Gastroesophageal sphincter (tissue), 4 donors: Measurements from ENCODE around the gene CD48. TPM values are rescaled to one million over a fixed set of nuclear protein-coding genes. Genes with fewer than 3 reads are reported as not detected.

ENCODE experiments used
- ATAC-seq: fragments of 150-250 bp; one replicate; pipeline ENCODE4 v1.9.1; 2016; ENCODE audit warnings: mild to moderate bottlenecking, moderate library complexity
- H3K27ac ChIP-seq, 4 donors: fragments of 200-600 bp; sonication (generic) in 3 of 4; 1 replicate in 3 of 4; 2 replicates in 1 of 4; pipeline ENCODE4 v1.5.1; 2016 to 2019
- H3K27me3 ChIP-seq: fragments of 200-600 bp; sonication (generic); one replicate; pipeline ENCODE4 v1.5.1; 2019
- H3K36me3 ChIP-seq, 2 donors: fragments of 200-600 bp; sonication (generic); one replicate each; pipeline ENCODE4 v1.5.1; 2019; ENCODE audit warnings: control low read depth in 1 of 2
- H3K4me1 ChIP-seq, 3 donors: fragments of 200-600 bp; sonication (generic); 1 replicate in 2 of 3; 2 replicates in 1 of 3; pipeline ENCODE4 v1.5.1; 2016 to 2019; ENCODE audit warnings: control low read depth in 2 of 3
- H3K4me3 ChIP-seq, 2 donors: fragments of 200-600 bp; sonication (generic); one replicate each; pipeline ENCODE4 v1.5.1; 2019; ENCODE audit warnings: mild to moderate bottlenecking in 1 of 2, moderate library complexity in 1 of 2
- H3K9me3 ChIP-seq, 3 donors: fragments of 200-600 bp; sonication (generic); one replicate each; pipeline ENCODE4 v1.5.1; 2017 to 2019; ENCODE audit warnings: control low read depth in 2 of 3
- EP300 ChIP-seq: sonication (generic); formaldehyde crosslinking; IDR thresholded peaks from one replicate; pipeline ENCODE4 v1.6.1; 2017; ENCODE audit warnings: antibody characterized with exemption, mild to moderate bottlenecking
- POLR2A ChIP-seq, 2 donors: fragments of 450-650 bp; IDR thresholded peaks; one replicate each; pipeline ENCODE4 v1.6.1; 2017; ENCODE audit warnings: antibody characterized with exemption in 2 of 2, mild to moderate bottlenecking in 2 of 2, moderate library complexity in 1 of 2
- POLR2AphosphoS5 ChIP-seq: sonication (generic); formaldehyde crosslinking; IDR thresholded peaks from one replicate; pipeline ENCODE4 v1.6.1; 2017; ENCODE audit warnings: antibody characterized with exemption
- WGBS, 2 donors: methylation state at CpG; one replicate each; pipeline ENCODE4 v1.1.5; 2018; ENCODE audit warnings: low coverage in 1 of 2; 5-methylcytosine and 5-hydroxymethylcytosine counted together
- total RNA-seq, 4 donors: library from RNA; depleted of rRNA; stranded (reverse); fragments of >200 nt; gene quantifications; one replicate each; pipeline ENCODE4 v1.1.0, GENCODE V29; 2016
- TF ChIP-seq, protein P1 (sequence below), 4 experiments: fragments of 200-600 bp in 2 of 4; fragments of 450-650 bp in 2 of 4; sonication (generic) in 1 of 4; IDR thresholded peaks; one replicate each; pipeline ENCODE4 v1.5.1; 2017 to 2019; ENCODE audit warnings: antibody characterized with exemption in 4 of 4, mild to moderate bottlenecking in 2 of 4, moderate library complexity in 2 of 4

Gene CD48
- total RNA-seq, 4 donors from 2014 or later = 2.2 to 8.5 (median 4.5) TPM; not detected in 1

DNA sequence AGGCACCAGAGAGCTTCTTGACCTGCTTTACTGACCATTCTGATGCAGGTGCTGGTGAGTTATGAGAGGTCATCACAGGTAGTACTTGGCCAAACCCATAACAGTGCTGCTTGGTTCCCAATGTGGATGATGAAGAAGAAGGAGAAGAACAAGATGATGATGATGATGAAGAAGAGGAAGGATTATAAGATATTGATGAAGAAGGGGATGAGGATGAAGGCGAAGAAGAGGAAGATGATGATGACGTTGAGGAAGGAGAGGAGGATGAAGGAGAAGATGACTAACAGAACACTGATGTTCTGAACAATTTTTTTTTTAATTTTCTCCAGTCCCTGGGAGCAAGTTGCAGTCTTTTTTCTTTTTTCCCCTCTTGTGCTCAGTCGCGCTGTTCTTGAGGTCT lies 40.9 kb downstream of the CD48 start:
- 85% methylated on average over 4 of the region's 4 CpGs for WGBS, 2 donors
- peaks cover 0 to 21% (median 0%) of the 10 kb centered on the region in 3 donors for H3K9me3 ChIP-seq

DNA sequence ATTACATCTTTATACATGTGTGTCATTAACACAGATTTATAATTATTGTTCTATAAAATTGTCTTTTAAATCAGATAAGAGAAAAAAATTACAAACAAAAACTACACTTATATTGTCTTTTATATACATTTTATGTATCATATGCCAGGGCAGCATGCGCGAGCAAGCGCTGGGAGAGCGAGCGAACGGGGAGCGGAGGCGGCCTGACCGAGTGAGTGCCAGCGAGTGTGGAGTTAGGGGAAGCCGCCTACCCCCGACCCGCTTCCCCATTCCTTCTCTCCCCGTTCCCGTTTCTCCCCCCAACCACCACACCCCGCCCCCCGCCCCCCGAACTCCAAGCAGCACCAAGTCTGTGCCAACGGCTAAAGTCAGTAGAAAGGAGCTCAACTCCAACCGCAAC lies 41.8 kb downstream of the CD48 start:
- ATAC-seq = no peak
- WGBS, 2 donors = 94 to 96% methylated on average over 10 to 14 of the region's 20 CpGs
- TF ChIP-seq POLR2AphosphoS5 (no peak), POLR2A (IDR thresholded peaks at IDR 0.05) (no peak), EP300 (no peak)
- Histone ChIP-seq H3K27ac (no peak overlapping the region), H3K9me3 (peaks cover 0 to 21% (median 0%) of the 10 kb centered on the region in 3 donors), H3K4me1 (no peaks in the 10 kb centered on the region), H3K27me3 (peaks cover 5% of the 10 kb centered on the region), H3K36me3 (no peaks in the 10 kb centered on the region), H3K4me3 (no peak overlapping the region)

More for the DNA sequence above, 40.9 kb downstream of the CD48 start:
- Histone ChIP-seq H3K4me1 (no peaks in the 10 kb centered on the region), H3K4me3 (no peak overlapping the region), H3K27me3 (peaks cover 12% of the 10 kb centered on the region), H3K27ac (no peak overlapping the region), H3K36me3 (no peaks in the 10 kb centered on the region)
- ATAC-seq = no peak
- TF ChIP-seq POLR2AphosphoS5 (no peak), EP300 (no peak), POLR2A (IDR thresholded peaks at IDR 0.05) (no peak)

DNA sequence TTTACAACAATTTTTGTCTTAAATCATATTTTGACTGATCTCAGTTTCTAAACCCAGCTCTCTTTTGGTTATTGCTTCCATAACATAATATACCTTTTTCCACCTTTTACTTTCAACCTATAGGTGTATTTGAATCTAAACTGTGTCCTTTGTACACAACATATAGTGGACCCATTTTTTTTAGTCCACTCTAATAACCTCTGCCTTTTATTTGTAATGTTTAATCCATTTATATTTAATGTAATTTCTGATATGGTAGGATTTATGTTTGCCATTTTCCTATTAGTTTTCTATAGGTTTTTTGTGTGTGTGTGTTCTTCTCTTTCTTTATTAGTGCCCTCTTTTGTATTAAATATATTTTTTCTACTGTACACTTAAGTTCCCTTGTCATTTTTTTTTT lies 42.3 kb downstream of the CD48 start:
- Histone ChIP-seq H3K4me3 (no peak overlapping the region), H3K4me1 (no peaks in the 10 kb centered on the region), H3K27ac (no peak overlapping the region), H3K36me3 (no peaks in the 10 kb centered on the region), H3K27me3 (peaks cover 3% of the 10 kb centered on the region), H3K9me3 (peaks cover 0 to 21% (median 0%) of the 10 kb centered on the region in 3 donors)
- no peak for ATAC-seq
- TF ChIP-seq, protein P1, sequence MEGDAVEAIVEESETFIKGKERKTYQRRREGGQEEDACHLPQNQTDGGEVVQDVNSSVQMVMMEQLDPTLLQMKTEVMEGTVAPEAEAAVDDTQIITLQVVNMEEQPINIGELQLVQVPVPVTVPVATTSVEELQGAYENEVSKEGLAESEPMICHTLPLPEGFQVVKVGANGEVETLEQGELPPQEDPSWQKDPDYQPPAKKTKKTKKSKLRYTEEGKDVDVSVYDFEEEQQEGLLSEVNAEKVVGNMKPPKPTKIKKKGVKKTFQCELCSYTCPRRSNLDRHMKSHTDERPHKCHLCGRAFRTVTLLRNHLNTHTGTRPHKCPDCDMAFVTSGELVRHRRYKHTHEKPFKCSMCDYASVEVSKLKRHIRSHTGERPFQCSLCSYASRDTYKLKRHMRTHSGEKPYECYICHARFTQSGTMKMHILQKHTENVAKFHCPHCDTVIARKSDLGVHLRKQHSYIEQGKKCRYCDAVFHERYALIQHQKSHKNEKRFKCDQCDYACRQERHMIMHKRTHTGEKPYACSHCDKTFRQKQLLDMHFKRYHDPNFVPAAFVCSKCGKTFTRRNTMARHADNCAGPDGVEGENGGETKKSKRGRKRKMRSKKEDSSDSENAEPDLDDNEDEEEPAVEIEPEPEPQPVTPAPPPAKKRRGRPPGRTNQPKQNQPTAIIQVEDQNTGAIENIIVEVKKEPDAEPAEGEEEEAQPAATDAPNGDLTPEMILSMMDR (IDR thresholded peaks at IDR 0.05) = no peak
- TF ChIP-seq POLR2AphosphoS5 = no peak
- no peak for TF ChIP-seq EP300
- TF ChIP-seq POLR2A (IDR thresholded peaks at IDR 0.05) = no peak

DNA sequence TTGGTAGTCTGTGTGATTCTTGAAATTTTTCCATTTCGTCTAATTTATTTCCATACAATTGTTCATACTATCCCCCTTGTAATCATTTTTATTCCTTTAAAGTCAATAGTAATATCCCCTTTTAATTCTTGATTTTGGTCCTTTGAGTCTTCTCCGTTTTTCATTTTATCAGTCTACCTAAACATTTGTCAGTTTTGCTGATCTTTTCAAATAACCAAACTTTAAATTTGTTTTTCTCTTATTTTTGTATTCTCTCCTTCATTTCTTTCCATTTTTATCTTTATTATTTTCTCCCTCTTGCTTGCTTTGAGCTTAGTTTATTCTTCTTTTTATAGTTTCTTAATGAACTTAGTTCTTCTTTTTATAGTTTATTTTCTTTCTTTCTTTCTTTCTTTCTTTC lies 43.7 kb downstream of the CD48 start:
- Histone ChIP-seq H3K4me3 (no peak overlapping the region), H3K9me3 (peaks cover 0 to 21% (median 0%) of the 10 kb centered on the region in 3 donors), H3K27me3 (peaks cover 5% of the 10 kb centered on the region), H3K4me1 (no peaks in the 10 kb centered on the region), H3K27ac (no peak overlapping the region), H3K36me3 (no peaks in the 10 kb centered on the region)
- ATAC-seq = no peak
- TF ChIP-seq POLR2A (IDR thresholded peaks at IDR 0.05) (no peak), EP300 (no peak), POLR2AphosphoS5 (no peak)
- TF ChIP-seq, protein P1 (IDR thresholded peaks at IDR 0.05) = no peak
- 79 to 90% methylated on average over 2 of the region's 2 CpGs for WGBS, 2 donors

DNA sequence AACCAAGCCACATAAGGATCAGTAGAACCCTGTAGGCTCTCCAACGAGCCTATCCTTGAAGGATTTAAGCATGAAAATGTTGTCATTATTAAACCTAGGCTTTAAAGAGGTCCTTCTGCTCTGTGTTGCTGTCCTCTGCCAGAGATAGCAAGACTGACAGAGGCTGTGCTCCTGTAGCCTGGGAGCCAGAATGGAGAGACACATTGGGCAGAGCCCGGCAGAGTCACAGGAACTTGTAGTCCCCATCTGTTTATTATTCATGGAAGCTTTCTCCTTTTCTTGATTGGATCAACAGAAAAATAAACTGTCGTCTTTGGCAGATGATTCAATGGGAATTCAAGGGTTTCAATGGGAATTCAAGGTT lies 45.6 kb downstream of the CD48 start:
- TF ChIP-seq, protein P1 (IDR thresholded peaks at IDR 0.05) = no peak
- TF ChIP-seq POLR2A (IDR thresholded peaks at IDR 0.05) = no peak
- TF ChIP-seq EP300 = no peak
- TF ChIP-seq POLR2AphosphoS5 = no peak
- peaks cover 0 to 21% (median 0%) of the 10 kb centered on the region in 3 donors for H3K9me3 ChIP-seq
- no peaks in the 10 kb centered on the region for H3K4me1 ChIP-seq
- no peak overlapping the region for H3K4me3 ChIP-seq
- 39 to 52% methylated on average over 3 of the region's 3 CpGs for WGBS, 2 donors
- H3K36me3 ChIP-seq = no peaks in the 10 kb centered on the region
- peaks cover 9% of the 10 kb centered on the region for H3K27me3 ChIP-seq
- ATAC-seq = no peak
- H3K27ac ChIP-seq = peak overlapping the region in 2 of 4 donors; percentile 29 to 48

DNA sequence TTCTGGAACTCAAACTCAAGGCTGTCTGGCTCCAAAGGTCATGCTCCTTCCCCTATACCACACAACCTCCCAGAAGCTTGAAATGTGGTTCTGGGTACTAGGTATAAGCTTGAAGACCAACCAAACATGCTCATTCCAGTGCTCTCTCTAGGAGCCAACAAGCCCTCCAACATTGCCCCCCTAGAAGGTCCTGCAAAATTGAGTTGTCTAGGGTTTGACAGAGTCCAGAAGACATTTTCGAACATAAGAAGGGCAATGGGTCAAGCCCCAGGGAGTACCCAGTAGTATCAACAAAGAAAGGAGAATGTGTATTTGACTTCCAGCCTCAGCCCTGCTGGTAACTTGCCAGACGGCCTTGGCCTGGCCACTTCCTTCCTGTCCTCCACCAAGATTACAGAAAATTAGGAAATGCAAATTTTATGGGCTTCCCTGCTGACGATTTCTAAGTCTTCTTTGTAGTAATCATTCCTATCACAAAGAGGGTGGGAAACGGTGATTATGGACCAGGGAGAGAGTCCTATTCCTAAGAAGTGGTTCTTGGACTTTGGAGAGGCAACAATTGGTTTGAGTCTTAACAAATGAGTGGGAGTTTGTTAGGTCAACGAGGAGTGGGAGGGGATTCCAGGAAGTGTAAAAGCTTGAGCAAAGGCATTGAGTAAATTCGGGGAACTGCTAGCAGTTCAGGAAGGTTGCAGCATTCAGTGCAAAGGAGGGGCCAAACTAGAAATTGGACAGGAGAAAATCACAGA lies 46.1 kb downstream of the CD48 start:
- Histone ChIP-seq H3K4me1 (no peaks in the 10 kb centered on the region), H3K4me3 (no peak overlapping the region), H3K27ac (peak overlapping the region in 2 of 4 donors; percentile 29 to 48), H3K9me3 (peaks cover 0 to 20% (median 0%) of the 10 kb centered on the region in 3 donors), H3K36me3 (no peaks in the 10 kb centered on the region), H3K27me3 (peaks cover 9% of the 10 kb centered on the region)
- TF ChIP-seq POLR2A (IDR thresholded peaks at IDR 0.05) (no peak), EP300 (no peak), POLR2AphosphoS5 (no peak)
- TF ChIP-seq, protein P1 (IDR thresholded peaks at IDR 0.05) = no peak
- 30 to 37% methylated on average over 4 to 6 of the region's 6 CpGs for WGBS, 2 donors
- peak; percentile 50 for ATAC-seq
